ENCODE data around the gene VRK3. TPM values are rescaled to one million over a fixed set of nuclear protein-coding genes. Genes with fewer than 3 reads are reported as not detected.
"Not testable (repeated sequence)": the region's sequence is repeated elsewhere in the genome, so short reads cannot be mapped to it uniquely, and the experiment has no call there.

VRK3 gene
- total RNA-seq, 1 experiment from 2014 or later = 33.4 TPM

DNA sequence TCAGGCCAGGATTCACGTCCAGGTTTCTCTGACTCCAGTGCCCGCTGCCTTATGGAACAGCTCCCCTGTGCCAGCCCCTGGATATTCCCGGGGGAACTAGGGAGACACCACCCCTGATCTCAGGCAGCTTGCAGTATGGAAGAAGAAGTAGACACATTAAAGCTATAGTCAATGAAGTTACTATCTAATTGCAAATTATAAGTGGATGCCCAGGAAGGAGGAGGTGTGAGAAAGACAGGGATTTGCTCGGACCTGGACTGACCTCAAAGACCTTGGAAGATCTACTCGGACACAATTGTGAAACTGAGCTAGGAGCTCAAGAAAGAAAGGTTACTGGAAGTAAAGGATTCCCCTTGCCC lies 74.6 kb downstream of the VRK3 start:
- CTCF ChIA-PET = interaction anchor here (3.1 kb wide), 1 partner anchor 13 kb away, joined by 8 read pairs; no protein-coding TSS in a partner anchor
- H3K27ac Mint-ChIP-seq = no peak overlapping the region

DNA sequence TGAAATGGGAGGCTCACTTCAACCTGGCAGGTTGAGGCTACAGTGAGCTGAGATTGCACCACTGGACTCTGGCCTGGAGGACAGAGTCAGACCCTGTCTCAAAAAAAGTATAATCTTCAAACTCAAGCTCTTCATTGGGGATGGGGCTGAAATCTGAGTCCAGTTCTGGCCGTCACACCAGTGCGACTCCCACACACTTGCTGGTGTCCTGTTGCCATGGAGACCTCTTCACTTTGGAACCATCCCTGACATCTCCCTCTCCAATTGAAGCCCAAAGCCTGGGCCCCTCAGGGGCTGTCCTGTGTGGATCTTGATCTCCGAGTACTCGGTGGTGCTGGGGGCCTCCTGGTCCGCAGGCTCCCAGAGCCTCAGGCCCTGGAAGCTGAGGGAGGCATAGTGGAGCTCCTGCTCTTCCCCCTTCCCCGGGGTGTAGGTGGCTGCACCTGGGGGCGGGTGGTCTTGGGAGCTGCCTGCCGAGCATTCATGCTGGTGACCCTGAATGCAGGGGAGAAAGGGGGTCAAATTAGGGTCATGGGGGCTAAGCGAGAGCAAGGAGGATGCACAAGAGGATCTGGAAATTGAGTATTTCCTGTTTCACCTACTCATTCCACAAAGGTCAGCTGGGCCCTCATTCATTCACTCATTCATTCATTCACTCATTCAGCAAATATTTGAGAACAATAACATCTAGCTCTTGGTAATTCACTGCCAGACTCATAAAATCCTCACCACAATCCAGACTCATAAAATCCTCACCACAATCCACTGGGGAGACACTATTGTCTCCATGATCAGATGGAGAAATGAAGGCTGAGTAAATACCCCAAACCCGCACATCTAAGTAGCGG lies 75.2 kb downstream of the VRK3 start:
- Mint-ChIP-seq H3K27ac (no peak overlapping the region), H3K27me3 (ENCODE audit: low read depth) (no peaks in the 10 kb centered on the region; the same call in 1 of the 2 replicates), H3K4me1 (peaks cover 23% of the 10 kb centered on the region), H3K4me3 (no peak overlapping the region), H3K36me3 (no peaks in the 10 kb centered on the region), H3K9me3 (peaks cover 11% of the 10 kb centered on the region; the same call in 1 of the 2 replicates)
- ChIA-PET CTCF (interaction anchor here (3.1 kb wide), 1 partner anchor 12 kb away, joined by 8 read pairs; no protein-coding TSS in a partner anchor), POLR2A (no interaction called here)
- no peak for ATAC-seq
- TF ChIP-seq FOXP1 (CRISPR knock-in tag; IDR thresholded peaks at IDR 0.05; ENCODE audit: borderline replicate concordance) (no peak), SP1 (CRISPR knock-in tag; conservative IDR thresholded peaks at IDR 0.05) (no peak), FOXJ3 (CRISPR knock-in tag; IDR thresholded peaks at IDR 0.05; ENCODE audit: borderline replicate concordance) (no peak)
- TF ChIP-seq, protein P1, sequence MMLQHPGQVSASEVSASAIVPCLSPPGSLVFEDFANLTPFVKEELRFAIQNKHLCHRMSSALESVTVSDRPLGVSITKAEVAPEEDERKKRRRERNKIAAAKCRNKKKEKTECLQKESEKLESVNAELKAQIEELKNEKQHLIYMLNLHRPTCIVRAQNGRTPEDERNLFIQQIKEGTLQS (CRISPR knock-in tag; conservative IDR thresholded peaks at IDR 0.05) = no peak
- TF ChIP-seq, protein P2, sequence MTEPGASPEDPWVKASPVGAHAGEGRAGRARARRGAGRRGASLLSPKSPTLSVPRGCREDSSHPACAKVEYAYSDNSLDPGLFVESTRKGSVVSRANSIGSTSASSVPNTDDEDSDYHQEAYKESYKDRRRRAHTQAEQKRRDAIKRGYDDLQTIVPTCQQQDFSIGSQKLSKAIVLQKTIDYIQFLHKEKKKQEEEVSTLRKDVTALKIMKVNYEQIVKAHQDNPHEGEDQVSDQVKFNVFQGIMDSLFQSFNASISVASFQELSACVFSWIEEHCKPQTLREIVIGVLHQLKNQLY (CRISPR knock-in tag; IDR thresholded peaks at IDR 0.05) = no peak
- TF ChIP-seq, protein P3, sequence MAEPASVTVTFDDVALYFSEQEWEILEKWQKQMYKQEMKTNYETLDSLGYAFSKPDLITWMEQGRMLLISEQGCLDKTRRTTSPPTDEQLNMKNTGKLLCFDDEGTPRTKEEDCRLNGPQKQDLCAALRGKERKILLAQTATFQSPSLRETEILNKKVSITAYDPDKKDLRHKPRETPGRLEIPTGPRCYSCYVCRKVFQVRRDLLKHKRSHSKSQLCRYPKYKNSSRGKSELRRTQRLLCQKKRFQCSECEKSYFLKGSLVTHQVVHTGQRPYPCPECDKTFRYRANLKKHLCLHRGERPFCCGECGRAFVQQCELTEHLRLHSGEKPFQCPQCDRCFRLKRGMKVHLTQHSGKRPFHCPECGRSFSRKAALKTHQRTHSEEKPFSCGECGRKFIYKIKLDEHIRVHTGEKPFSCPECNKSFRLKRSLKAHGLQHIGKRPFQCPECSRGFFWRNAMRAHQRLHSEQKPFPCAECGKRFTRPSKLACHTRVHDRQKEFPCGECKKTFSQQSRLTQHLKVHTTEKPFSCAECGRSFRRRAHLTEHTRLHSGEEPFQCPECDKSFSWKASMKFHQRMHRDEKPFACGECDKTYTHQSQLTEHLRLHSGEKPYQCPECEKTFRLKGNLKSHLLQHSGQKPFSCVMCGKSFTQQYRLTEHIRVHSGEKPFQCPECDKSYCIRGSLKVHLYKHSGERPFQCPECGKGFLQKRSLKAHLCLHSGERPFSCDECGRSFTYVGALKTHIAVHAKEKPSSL (CRISPR knock-in tag; conservative IDR thresholded peaks at IDR 0.05) = no peak
- no peak for DNase-seq (ENCODE audit: low spot score)

More for the DNA sequence above, 74.6 kb downstream of the VRK3 start:
- peaks cover 27% of the 10 kb centered on the region for H3K4me1 Mint-ChIP-seq
- POLR2A ChIA-PET = no interaction called here
- no peaks in the 10 kb centered on the region for H3K27me3 Mint-ChIP-seq (ENCODE audit: low read depth)
- ATAC-seq (no peak), DNase-seq (ENCODE audit: low spot score) (no peak)
- TF ChIP-seq, protein P4, sequence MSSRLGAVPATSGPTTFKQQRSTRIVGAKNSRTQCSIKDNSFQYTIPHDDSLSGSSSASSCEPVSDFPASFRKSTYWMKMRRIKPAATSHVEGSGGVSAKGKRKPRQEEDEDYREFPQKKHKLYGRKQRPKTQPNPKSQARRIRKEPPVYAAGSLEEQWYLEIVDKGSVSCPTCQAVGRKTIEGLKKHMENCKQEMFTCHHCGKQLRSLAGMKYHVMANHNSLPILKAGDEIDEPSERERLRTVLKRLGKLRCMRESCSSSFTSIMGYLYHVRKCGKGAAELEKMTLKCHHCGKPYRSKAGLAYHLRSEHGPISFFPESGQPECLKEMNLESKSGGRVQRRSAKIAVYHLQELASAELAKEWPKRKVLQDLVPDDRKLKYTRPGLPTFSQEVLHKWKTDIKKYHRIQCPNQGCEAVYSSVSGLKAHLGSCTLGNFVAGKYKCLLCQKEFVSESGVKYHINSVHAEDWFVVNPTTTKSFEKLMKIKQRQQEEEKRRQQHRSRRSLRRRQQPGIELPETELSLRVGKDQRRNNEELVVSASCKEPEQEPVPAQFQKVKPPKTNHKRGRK (CRISPR knock-in tag; IDR thresholded peaks at IDR 0.05; ENCODE audit: borderline replicate concordance) = no peak
- TF ChIP-seq TEAD4 (CRISPR knock-in tag; IDR thresholded peaks at IDR 0.05) = no peak
- no peak for TF ChIP-seq EMX1 (CRISPR knock-in tag; IDR thresholded peaks at IDR 0.05)
- H3K36me3 Mint-ChIP-seq = no peaks in the 10 kb centered on the region
- H3K9me3 Mint-ChIP-seq = peaks cover 9% of the 10 kb centered on the region; the same call in 1 of the 2 replicates
- H3K4me3 Mint-ChIP-seq = no peak overlapping the region

DNA sequence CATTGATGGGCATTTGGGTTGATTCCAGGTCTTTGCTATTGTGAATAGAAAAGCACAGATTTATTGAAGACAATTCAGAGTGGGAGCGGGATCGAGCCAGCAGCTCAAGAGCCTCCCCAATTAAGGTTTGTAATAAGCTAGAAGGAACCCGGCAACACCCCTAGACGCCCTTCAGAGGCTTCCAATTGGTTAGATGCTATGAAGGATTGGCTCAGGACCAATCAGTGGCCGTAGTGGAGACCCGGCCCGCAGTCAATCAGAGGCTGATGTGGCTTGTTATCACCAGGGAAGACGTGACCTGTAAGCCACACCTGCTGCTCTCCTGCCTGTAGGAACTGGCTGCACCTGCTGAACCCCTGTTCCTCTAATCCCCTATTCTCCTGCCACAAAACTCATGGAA lies 78.8 kb downstream of the VRK3 start:
- DNase-seq (ENCODE audit: low spot score) = no peak
- Mint-ChIP-seq H3K4me3 (no peak overlapping the region), H3K9me3 (peaks cover 3% of the 10 kb centered on the region; the same call in 1 of the 2 replicates), H3K4me1 (no peaks in the 10 kb centered on the region), H3K27ac (no peak overlapping the region), H3K36me3 (no peaks in the 10 kb centered on the region), H3K27me3 (ENCODE audit: low read depth) (no peaks in the 10 kb centered on the region; the same call in 1 of the 2 replicates)
- ChIA-PET CTCF (interaction anchor here (0.5 to 0.8 kb wide), 3 partner anchors 9 to 1757 kb away, joined by 3 to 4 read pairs (median 4); no protein-coding TSS in a partner anchor), POLR2A (no interaction called here)
- peak; percentile 66 for TF ChIP-seq NFYB (CRISPR knock-in tag; conservative IDR thresholded peaks at IDR 0.05; ENCODE audit: low read depth)
- TF ChIP-seq, protein P3 (CRISPR knock-in tag; conservative IDR thresholded peaks at IDR 0.05) = no peak
- ATAC-seq = peak; percentile 72

DNA sequence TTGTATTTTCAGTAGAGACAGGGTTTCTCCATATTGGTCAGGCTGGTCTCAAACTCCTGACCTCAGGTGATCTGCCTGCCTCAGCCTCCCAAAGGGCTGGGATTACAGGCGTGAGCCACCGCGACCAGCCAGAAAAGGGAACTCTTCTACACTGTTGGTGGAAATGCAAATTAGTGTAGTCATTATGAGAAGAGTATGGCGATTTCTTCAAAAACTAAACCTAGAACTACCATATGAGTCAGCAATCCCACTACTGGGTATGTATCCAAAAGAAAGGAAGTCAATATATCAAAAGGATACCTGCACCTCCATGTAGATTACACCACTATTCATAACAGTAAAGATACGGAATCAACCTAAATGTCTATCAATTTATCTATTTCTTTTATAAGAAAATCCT lies 80.6 kb downstream of the VRK3 start:
- DNase-seq (ENCODE audit: low spot score); H3K4me3 Mint-ChIP-seq; POLR2A ChIA-PET; H3K9me3 Mint-ChIP-seq; ATAC-seq; H3K27me3 Mint-ChIP-seq (ENCODE audit: low read depth); H3K36me3 Mint-ChIP-seq; CTCF ChIA-PET; H3K4me1 Mint-ChIP-seq; H3K27ac Mint-ChIP-seq: not testable (repeated sequence)

Data from WTC11 (cell line).